Transverse colon (tissue), 3 donors: ENCODE results near the gene KCNK15.

Experiments
- EP300 ChIP-seq: sonication (generic); formaldehyde crosslinking; IDR thresholded peaks from one replicate; pipeline ENCODE4 v1.6.1; 2017; ENCODE audit warnings: antibody characterized with exemption, low read depth
- POLR2A ChIP-seq: fragments of 450-650 bp; IDR thresholded peaks from one replicate; pipeline ENCODE4 v1.6.1; 2016; ENCODE audit warnings: antibody characterized with exemption, mild to moderate bottlenecking, moderate library complexity
- TF ChIP-seq, protein P1 (sequence below), 5 experiments: fragments of 200-600 bp in 3 of 5; fragments of 450-650 bp in 2 of 5; sonication (generic) in 3 of 5; IDR thresholded peaks; 1 replicate in 2 of 5; 2 replicates in 3 of 5; pipeline ENCODE4 v1.5.1; 2016 to 2017; ENCODE audit warnings: antibody characterized with exemption in 5 of 5, inconsistent platforms in 3 of 5, mild to moderate bottlenecking in 2 of 5, moderate library complexity in 1 of 5

DNA sequence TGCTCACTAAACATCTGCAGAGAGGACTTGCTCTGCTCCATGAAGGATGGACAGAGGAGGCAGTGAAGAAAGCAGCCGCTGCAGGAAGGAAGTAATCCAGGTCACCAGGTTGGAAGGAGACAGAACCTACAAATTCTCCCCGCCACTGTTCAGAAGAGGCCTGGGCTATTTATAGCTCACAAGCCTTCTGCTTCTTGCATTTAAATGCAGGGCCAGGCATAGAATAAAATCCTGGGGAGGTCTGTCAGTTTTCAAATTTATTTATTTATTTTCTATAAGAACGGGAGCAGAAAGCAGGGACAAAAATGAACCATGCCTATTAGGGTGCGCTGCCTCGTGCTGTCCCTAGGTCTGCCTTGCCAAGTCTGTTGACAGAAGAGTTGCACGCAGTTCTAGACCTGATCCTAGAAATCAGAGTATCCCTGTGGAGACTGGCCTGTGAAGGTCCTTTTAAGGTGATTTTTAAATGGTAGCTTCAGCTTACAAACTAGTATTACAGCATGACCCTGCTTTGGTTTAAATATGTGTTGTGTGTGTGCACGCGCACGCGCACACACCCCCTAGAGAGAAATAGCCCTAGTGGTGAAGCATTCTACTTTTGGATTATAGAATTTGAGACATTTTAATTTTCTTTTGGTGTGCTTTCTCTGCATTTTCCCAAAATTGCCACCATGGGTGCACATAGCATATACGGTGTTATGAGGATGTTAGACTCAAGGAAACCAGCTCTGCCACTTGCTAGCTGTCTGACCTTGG lies 45.2 kb downstream of the KCNK15 start:
- TF ChIP-seq, protein P1, sequence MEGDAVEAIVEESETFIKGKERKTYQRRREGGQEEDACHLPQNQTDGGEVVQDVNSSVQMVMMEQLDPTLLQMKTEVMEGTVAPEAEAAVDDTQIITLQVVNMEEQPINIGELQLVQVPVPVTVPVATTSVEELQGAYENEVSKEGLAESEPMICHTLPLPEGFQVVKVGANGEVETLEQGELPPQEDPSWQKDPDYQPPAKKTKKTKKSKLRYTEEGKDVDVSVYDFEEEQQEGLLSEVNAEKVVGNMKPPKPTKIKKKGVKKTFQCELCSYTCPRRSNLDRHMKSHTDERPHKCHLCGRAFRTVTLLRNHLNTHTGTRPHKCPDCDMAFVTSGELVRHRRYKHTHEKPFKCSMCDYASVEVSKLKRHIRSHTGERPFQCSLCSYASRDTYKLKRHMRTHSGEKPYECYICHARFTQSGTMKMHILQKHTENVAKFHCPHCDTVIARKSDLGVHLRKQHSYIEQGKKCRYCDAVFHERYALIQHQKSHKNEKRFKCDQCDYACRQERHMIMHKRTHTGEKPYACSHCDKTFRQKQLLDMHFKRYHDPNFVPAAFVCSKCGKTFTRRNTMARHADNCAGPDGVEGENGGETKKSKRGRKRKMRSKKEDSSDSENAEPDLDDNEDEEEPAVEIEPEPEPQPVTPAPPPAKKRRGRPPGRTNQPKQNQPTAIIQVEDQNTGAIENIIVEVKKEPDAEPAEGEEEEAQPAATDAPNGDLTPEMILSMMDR (IDR thresholded peaks at IDR 0.05): no peak
- TF ChIP-seq POLR2A: no peak
- no peak for TF ChIP-seq EP300
